K562 (cell line): ENCODE results near the gene CLEC2D. TPM values are rescaled to one million over a fixed set of nuclear protein-coding genes. Genes with fewer than 3 reads are reported as not detected.

Experiments
- EP300 ChIP-seq: IDR thresholded peaks from 2 replicates; pipeline ENCODE4 v1.6.1; 2012; ENCODE audit warnings: low read length, improper control_type of control experiment
- HNRNPK ChIP-seq: fragments of 200-400 bp; formaldehyde crosslinking; IDR thresholded peaks from one replicate; pipeline ENCODE4 v1.6.1; 2018; ENCODE audit warnings: mild to moderate bottlenecking, low read depth, low read length; ENCODE audit not compliant: poor library complexity, severe bottlenecking
- MTF1 ChIP-seq: fragments of 250-450 bp; sonication (Bioruptor Pico); IDR thresholded peaks from 2 replicates; pipeline ENCODE4 v1.9.0; 2021; ENCODE audit warnings: moderate library complexity, mild to moderate bottlenecking, inconsistent platforms, borderline replicate concordance
- NEUROD1 ChIP-seq: fragments of 150-350 bp; IDR thresholded peaks from 2 replicates; pipeline ENCODE4 v1.6.1; 2014; ENCODE audit warnings: borderline replicate concordance, low read length, low read depth; ENCODE audit not compliant: partially characterized antibody
- NFXL1 ChIP-seq: fragments of 450-650 bp; formaldehyde crosslinking; IDR thresholded peaks from 2 replicates; pipeline ENCODE4 v1.4.0; 2021; ENCODE audit warnings: mild to moderate bottlenecking
- PHTF2 ChIP-seq: fragments of 250-450 bp; sonication (Bioruptor Pico); IDR thresholded peaks from 2 replicates; pipeline ENCODE4 v1.5.0; 2021; ENCODE audit warnings: mild to moderate bottlenecking
- PYGO2 ChIP-seq: fragments of 450-650 bp; IDR thresholded peaks from 2 replicates; pipeline ENCODE4 v1.6.1; 2016; ENCODE audit warnings: mild to moderate bottlenecking, missing genetic modification characterization, moderate library complexity, missing compliant biosample characterization
- SMARCA4 ChIP-seq: fragments of 450-650 bp; IDR thresholded peaks from 2 replicates; pipeline ENCODE4 v1.6.1; 2016
- SNIP1 ChIP-seq: fragments of 450-650 bp; IDR thresholded peaks from 2 replicates; pipeline ENCODE4 v1.7.1; 2017; ENCODE audit warnings: low read depth, mild to moderate bottlenecking
- ZFP1 ChIP-seq: fragments of 450-650 bp; formaldehyde crosslinking; IDR thresholded peaks from 2 replicates; pipeline ENCODE4 v1.4.0; 2020; ENCODE audit warnings: mild to moderate bottlenecking, mixed read lengths
- ZNF174 ChIP-seq: fragments of 250-450 bp; sonication (Bioruptor Pico); IDR thresholded peaks from 2 replicates; pipeline ENCODE4 v1.4.0; 2020; ENCODE audit warnings: mild to moderate bottlenecking
- ZNF311 ChIP-seq: fragments of 250-450 bp; sonication (Bioruptor Pico); IDR thresholded peaks from 2 replicates; pipeline ENCODE4 v1.4.0; 2020; ENCODE audit warnings: mild to moderate bottlenecking, moderate library complexity
- polyA plus RNA-seq, 8 experiments: library from polyadenylated mRNA; depleted of rRNA in 4 of 8; stranded (reverse) in 5 of 8; unstranded in 3 of 8; fragments of >200 nt; fragmentation: Nextera tagmentation in 2 of 8; fragmentation: Illumina TruSeq in 1 of 8; extraction: Ambion mirVana in 2 of 8; extraction: Trizol in 1 of 8; gene quantifications; 2 replicates each; pipeline versions ENCODE4 v1.2.1 to v1.2.3, GENCODE V29; 2011 to 2014; ENCODE audit warnings: inconsistent platforms in 1 of 8, missing spikeins in 1 of 8
- total RNA-seq, 7 experiments: library from RNA; depleted of rRNA in 6 of 7; stranded (reverse); fragments of >200 nt in 6 of 7; fragmentation: Illumina TruSeq in 2 of 7; extraction: Trizol in 2 of 7; gene quantifications; 2 replicates each; pipeline versions ENCODE4 v1.2.1 to v1.2.3, GENCODE V29; 2011 to 2021; ENCODE audit warnings: low replicate concordance in 1 of 7
- TF ChIP-seq, protein P1 (sequence below), 2 experiments: IDR thresholded peaks in 1 of 2; conservative IDR thresholded peaks in 1 of 2; 2 replicates each; pipeline ENCODE4 v1.6.1; 2016; ENCODE audit warnings: low read depth in 2 of 2, mild to moderate bottlenecking in 1 of 2, missing compliant biosample characterization in 1 of 2, missing genetic modification characterization in 1 of 2, moderate library complexity in 1 of 2
- TF ChIP-seq, protein P2 (sequence below), 2 experiments: fragments of 450-650 bp in 1 of 2; sonication (generic) in 1 of 2; formaldehyde crosslinking; conservative IDR thresholded peaks; 2 replicates each; pipeline versions ENCODE4 v1.4.0 to v1.8.1; 2020 to 2022; ENCODE audit warnings: mild to moderate bottlenecking in 1 of 2, missing genetic modification reagents in 1 of 2
- TF ChIP-seq, protein P3 (sequence below): fragments of 250-450 bp; sonication (Bioruptor Pico); IDR thresholded peaks from 2 replicates; pipeline ENCODE4 v1.9.0; 2021; ENCODE audit warnings: mild to moderate bottlenecking
- TF ChIP-seq, protein P4 (sequence below), 2 experiments: fragments of 450-650 bp in 1 of 2; sonication (generic) in 1 of 2; formaldehyde crosslinking in 1 of 2; IDR thresholded peaks in 1 of 2; conservative IDR thresholded peaks in 1 of 2; 2 replicates each; pipeline versions ENCODE4 v1.6.1 to v1.8.1; 2016 to 2023; ENCODE audit warnings: mild to moderate bottlenecking in 2 of 2, moderate library complexity in 2 of 2, inconsistent platforms in 1 of 2, missing genetic modification reagents in 1 of 2
- TF ChIP-seq, protein P5 (sequence below): fragments of 250-450 bp; sonication (Bioruptor Pico); IDR thresholded peaks from 2 replicates; pipeline ENCODE4 v1.5.1; 2021; ENCODE audit warnings: mild to moderate bottlenecking
- TF ChIP-seq, protein P6 (sequence below): IDR thresholded peaks from 2 replicates; pipeline ENCODE4 v1.6.1; 2016; ENCODE audit warnings: missing genetic modification characterization, missing compliant biosample characterization

CLEC2D gene
- total and polyA plus RNA-seq, 9 of the 15 experiments (the other 6 are each of a cell fraction or from before 2014, with no cell fraction given): 1.4 to 5.0 (median 2.2) TPM

DNA sequence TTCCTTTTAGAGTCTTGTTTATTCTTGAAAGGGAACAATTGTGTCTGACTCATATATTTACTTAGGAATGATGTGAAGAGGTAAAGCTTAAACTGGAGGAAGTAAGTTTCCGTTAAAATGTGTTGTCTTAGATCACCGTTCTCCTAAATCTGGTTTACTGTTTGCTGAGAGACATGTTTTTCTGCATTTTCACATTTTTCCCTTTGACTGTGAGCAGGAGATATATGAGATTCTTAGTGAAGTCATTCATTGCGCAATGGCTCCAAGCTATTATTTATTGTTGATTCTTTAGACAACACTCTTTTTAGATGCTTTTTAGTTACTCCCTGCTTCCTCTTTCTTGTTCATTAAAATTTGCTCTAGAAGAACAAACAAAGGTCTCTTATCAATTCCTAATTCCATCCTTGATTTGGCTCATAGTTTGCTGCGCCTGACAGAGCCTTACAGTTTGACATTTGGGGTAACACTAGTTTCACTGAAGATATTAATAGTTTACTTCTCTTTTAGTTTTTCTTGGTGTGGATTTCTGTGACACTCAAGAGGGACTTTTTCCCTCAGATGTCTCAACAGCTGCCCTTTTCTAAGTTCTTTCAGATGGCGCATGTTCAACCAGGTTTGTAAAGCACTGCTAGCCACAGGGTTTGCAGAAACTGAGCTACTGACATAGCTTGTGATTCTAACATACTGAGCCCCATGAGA lies 52.0 kb downstream of the CLEC2D start (continued):
- TF ChIP-seq, protein P1, sequence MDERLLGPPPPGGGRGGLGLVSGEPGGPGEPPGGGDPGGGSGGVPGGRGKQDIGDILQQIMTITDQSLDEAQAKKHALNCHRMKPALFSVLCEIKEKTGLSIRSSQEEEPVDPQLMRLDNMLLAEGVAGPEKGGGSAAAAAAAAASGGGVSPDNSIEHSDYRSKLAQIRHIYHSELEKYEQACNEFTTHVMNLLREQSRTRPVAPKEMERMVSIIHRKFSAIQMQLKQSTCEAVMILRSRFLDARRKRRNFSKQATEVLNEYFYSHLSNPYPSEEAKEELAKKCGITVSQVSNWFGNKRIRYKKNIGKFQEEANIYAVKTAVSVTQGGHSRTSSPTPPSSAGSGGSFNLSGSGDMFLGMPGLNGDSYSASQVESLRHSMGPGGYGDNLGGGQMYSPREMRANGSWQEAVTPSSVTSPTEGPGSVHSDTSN (CRISPR knock-in tag; IDR thresholded peaks at IDR 0.05; ENCODE audit: low read depth): no peak
- TF ChIP-seq, protein P1 (tag; conservative IDR thresholded peaks at IDR 0.05; ENCODE audit: low read depth): 0 out of 2 replicates have a peak, but pooled peaks have one; percentile 38
- TF ChIP-seq SMARCA4 (peak; percentile 35; the same call in 1 of the 2 replicates), PHTF2 (CRISPR knock-in tag) (no peak), NFXL1 (no peak), SNIP1 (no peak), PYGO2 (no peak), MTF1 (CRISPR knock-in tag) (no peak), ZFP1 (CRISPR knock-in tag) (no peak), ZNF311 (CRISPR knock-in tag) (no peak), EP300 (peak; percentile 21; the same call in 1 of the 2 replicates), ZNF174 (CRISPR knock-in tag) (no peak), NEUROD1 (no peak), HNRNPK (no peak)
- TF ChIP-seq, protein P2, sequence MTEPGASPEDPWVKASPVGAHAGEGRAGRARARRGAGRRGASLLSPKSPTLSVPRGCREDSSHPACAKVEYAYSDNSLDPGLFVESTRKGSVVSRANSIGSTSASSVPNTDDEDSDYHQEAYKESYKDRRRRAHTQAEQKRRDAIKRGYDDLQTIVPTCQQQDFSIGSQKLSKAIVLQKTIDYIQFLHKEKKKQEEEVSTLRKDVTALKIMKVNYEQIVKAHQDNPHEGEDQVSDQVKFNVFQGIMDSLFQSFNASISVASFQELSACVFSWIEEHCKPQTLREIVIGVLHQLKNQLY (CRISPR knock-in tag; conservative IDR thresholded peaks at IDR 0.05): no peak
- TF ChIP-seq, protein P3, sequence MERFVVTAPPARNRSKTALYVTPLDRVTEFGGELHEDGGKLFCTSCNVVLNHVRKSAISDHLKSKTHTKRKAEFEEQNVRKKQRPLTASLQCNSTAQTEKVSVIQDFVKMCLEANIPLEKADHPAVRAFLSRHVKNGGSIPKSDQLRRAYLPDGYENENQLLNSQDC (CRISPR knock-in tag): no peak
- TF ChIP-seq, protein P4, sequence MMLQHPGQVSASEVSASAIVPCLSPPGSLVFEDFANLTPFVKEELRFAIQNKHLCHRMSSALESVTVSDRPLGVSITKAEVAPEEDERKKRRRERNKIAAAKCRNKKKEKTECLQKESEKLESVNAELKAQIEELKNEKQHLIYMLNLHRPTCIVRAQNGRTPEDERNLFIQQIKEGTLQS (IDR thresholded peaks at IDR 0.05): peak; percentile 61
- TF ChIP-seq, protein P4 (CRISPR knock-in tag; conservative IDR thresholded peaks at IDR 0.05): no peak
- TF ChIP-seq, protein P5, sequence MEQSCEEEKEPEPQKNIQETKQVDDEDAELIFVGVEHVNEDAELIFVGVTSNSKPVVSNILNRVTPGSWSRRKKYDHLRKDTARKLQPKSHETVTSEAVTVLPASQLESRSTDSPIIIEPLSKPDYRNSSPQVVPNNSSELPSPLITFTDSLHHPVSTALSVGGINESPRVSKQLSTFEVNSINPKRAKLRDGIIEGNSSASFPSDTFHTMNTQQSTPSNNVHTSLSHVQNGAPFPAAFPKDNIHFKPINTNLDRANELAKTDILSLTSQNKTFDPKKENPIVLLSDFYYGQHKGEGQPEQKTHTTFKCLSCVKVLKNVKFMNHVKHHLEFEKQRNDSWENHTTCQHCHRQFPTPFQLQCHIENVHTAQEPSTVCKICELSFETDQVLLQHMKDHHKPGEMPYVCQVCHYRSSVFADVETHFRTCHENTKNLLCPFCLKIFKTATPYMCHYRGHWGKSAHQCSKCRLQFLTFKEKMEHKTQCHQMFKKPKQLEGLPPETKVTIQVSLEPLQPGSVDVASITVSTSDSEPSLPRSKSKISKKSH (CRISPR knock-in tag): no peak
- TF ChIP-seq, protein P6, sequence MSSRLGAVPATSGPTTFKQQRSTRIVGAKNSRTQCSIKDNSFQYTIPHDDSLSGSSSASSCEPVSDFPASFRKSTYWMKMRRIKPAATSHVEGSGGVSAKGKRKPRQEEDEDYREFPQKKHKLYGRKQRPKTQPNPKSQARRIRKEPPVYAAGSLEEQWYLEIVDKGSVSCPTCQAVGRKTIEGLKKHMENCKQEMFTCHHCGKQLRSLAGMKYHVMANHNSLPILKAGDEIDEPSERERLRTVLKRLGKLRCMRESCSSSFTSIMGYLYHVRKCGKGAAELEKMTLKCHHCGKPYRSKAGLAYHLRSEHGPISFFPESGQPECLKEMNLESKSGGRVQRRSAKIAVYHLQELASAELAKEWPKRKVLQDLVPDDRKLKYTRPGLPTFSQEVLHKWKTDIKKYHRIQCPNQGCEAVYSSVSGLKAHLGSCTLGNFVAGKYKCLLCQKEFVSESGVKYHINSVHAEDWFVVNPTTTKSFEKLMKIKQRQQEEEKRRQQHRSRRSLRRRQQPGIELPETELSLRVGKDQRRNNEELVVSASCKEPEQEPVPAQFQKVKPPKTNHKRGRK: no peak
